ENCODE measurements around the gene USO1. TPM values are rescaled to one million over a fixed set of nuclear protein-coding genes. Genes with fewer than 3 reads are reported as not detected.

Gene USO1
- total and polyA plus RNA-seq, 2 of the 8 experiments (the other 6 are each of a cell fraction or from before 2014, with no cell fraction given), result 57.3 to 198 TPM

GRCh38 chr4:75745161-75745560 is 20.8 kb downstream of the USO1 start (continued):
- no peak for TF ChIP-seq CHD7 (IDR thresholded peaks at IDR 0.05; ENCODE audit: insufficient replicate concordance, low read length)
- no peak for TF ChIP-seq CEBPB (IDR thresholded peaks at IDR 0.05; ENCODE audit: low read depth, low read length)
- TF ChIP-seq USF2 (IDR thresholded peaks at IDR 0.05; ENCODE audit: low read length), result no peak
- no peak for TF ChIP-seq SIRT6 (IDR thresholded peaks at IDR 0.05; ENCODE audit: low read length)
- no peak for TF ChIP-seq EP300 (IDR thresholded peaks at IDR 0.05; ENCODE audit: borderline replicate concordance in 1 of 2, low read depth in 2 of 2, low read length in 2 of 2)
- TF ChIP-seq ZNF274 (IDR thresholded peaks at IDR 0.05; ENCODE audit: borderline replicate concordance, extremely low read depth, low read length), result no peak
- TF ChIP-seq CTCF (IDR thresholded peaks at IDR 0.05; ENCODE audit: control extremely low read depth in 1 of 3, insufficient read depth in 1 of 3, low read depth in 1 of 3, low read length in 3 of 3), result no peak
- TF ChIP-seq POU5F1 (IDR thresholded peaks at IDR 0.05; ENCODE audit: low read depth, low read length), result no peak
